Measurements from ENCODE around the gene JAZF1.
A peak's percentile ranks its signal among the peaks of the same experiment; 100 is the strongest.

Gene JAZF1

GRCh38 chr7:28106321-28106829 lies 74.2 kb downstream of the JAZF1 start:
- DNase-seq (ENCODE audit: low read depth in 2 of 2), result no peak

- DNase-seq (ENCODE audit: low read depth in 2 of 2), result no peak
Measured at GRCh38 chr7:28105234-28105633, 75.4 kb downstream of the JAZF1 start.

- no peak for DNase-seq (ENCODE audit: low read depth in 2 of 2)
Measured at GRCh38 chr7:28104811-28105210, 75.8 kb downstream of the JAZF1 start.

GRCh38 chr7:28104041-28104541 lies 76.5 kb downstream of the JAZF1 start:
- DNase-seq (ENCODE audit: low read depth in 2 of 2), result no peak

- DNase-seq (ENCODE audit: low read depth in 2 of 2), result no peak
Measured at GRCh38 chr7:28102797-28103196, 77.8 kb downstream of the JAZF1 start.

GRCh38 chr7:28096713-28097112 lies 83.9 kb downstream of the JAZF1 start:
- DNase-seq (ENCODE audit: low read depth in 2 of 2), result no peak

- no peak for DNase-seq (ENCODE audit: low read depth in 2 of 2)
Measured at GRCh38 chr7:28095231-28095630, 85.4 kb downstream of the JAZF1 start.

GRCh38 chr7:28093623-28094232 lies 86.9 kb downstream of the JAZF1 start:
- peak in 1 of 2 donors; percentile 14 for DNase-seq (ENCODE audit: low read depth in 2 of 2)

- DNase-seq (ENCODE audit: low read depth in 2 of 2), result no peak
Measured at GRCh38 chr7:28091190-28091589, 89.4 kb downstream of the JAZF1 start.

- DNase-seq (ENCODE audit: low read depth in 2 of 2), result no peak
Measured at GRCh38 chr7:28088901-28089714, 91.5 kb downstream of the JAZF1 start.

GRCh38 chr7:28088032-28088431 lies 92.6 kb downstream of the JAZF1 start:
- no peak for DNase-seq (ENCODE audit: low read depth in 2 of 2)

- no peak for DNase-seq (ENCODE audit: low read depth in 2 of 2)
Measured at GRCh38 chr7:28086198-28086597, 94.4 kb downstream of the JAZF1 start.

- no peak for DNase-seq (ENCODE audit: low read depth in 2 of 2)
Measured at GRCh38 chr7:28083998-28084985, 96.3 kb downstream of the JAZF1 start.

GRCh38 chr7:28083164-28083997 lies 97.2 kb downstream of the JAZF1 start:
- DNase-seq (ENCODE audit: low read depth in 2 of 2), result no peak

GRCh38 chr7:28082071-28082470 lies 98.5 kb downstream of the JAZF1 start:
- no peak for DNase-seq (ENCODE audit: low read depth in 2 of 2)

GRCh38 chr7:28081016-28081415 lies 99.6 kb downstream of the JAZF1 start:
- DNase-seq (ENCODE audit: low read depth in 2 of 2), result no peak

- DNase-seq (ENCODE audit: low read depth in 2 of 2), result peak in 1 of 2 donors; percentile 25
Measured at GRCh38 chr7:28078036-28078901, 102.3 kb downstream of the JAZF1 start.

- DNase-seq (ENCODE audit: low read depth in 2 of 2), result no peak
Measured at GRCh38 chr7:28077616-28078015, 103.0 kb downstream of the JAZF1 start.

GRCh38 chr7:28076423-28077200 lies 104.0 kb downstream of the JAZF1 start:
- no peak for DNase-seq (ENCODE audit: low read depth in 2 of 2)

Measured in stimulated activated CD8-positive, alpha-beta memory T cell treated with anti-CD3 and anti-CD28 coated beads, Interleukin-15, amount 100 ng/mL, for 4 hours (primary cell).